T47D (cell line): ENCODE data around the gene IPO13.

Experiments
- DNase-seq, 2 experiments: peaks; one replicate each; pipeline versions ENCODE4 v3.0.0 to v3.0.0-alpha.2; 2011 to 2012; ENCODE audit warnings: low read depth in 1 of 2, low spot score in 1 of 2
- JUND ChIP-seq: IDR thresholded peaks from 2 replicates; pipeline ENCODE4 v1.6.1; 2012; ENCODE audit warnings: low read depth
- in situ Hi-C: cut with HindIII; loops from 2 replicates; pipeline ENCODE4 v1.10.0; 2016; ENCODE audit warnings: low sequenced_read_pairs, low pct_unique_long_range_greater_than_20kb

IPO13 gene

GRCh38 chr1:43947061-43947873 lies 517 bp downstream of the IPO13 start:
- TF ChIP-seq JUND = no peak
- in situ Hi-C loops = no loop called here
- no peak for DNase-seq

DNA sequence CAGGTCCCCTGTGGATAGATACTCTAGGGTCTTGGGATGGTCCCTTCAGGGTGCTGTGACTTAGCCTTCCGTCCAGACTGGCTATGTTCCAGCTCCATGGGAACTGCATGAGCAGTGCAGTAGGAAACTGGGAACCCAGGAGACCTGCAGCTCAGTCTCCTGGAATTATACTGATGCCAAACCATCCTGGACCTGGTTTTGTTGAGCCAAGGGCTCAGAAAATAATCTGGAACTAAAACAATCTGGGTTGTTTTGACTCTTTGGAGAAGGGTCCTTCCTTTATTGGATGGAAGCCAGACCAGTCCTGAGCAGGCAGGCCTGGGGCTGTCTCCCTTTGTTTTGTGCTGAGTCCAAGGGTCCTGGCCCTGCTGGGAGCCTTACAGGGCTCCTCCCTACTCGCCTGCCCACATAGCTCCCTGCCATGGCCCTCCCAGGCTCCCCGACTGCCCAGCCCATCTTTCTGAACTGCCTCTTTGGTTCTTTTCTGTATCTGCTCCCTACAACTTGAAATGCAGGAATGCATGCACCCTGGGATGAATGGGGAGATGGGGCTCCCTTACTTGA lies 1.2 kb downstream of the IPO13 start:
- TF ChIP-seq JUND = no peak
- no peak for DNase-seq

DNA sequence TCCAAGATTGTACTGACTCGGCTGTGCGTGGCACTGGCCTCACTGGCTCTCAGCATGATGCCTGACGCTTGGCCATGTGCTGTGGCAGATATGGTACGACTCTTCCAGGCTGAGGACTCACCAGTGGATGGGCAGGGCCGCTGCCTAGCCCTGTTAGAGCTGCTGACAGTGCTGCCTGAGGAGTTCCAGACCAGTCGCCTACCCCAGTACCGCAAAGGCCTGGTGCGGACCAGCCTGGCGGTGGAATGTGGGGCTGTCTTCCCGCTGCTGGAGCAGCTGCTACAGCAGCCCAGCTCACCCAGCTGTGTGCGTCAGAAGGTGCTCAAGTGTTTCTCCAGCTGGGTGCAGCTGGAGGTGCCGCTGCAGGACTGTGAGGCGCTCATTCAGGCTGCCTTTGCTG lies 2.9 kb downstream of the IPO13 start:
- in situ Hi-C loops = no loop called here
- TF ChIP-seq JUND = no peak

More for the DNA sequence above, 1.2 kb downstream of the IPO13 start:
- in situ Hi-C loops = no loop called here

GRCh38 chr1:43951021-43951985 lies 4.6 kb downstream of the IPO13 start:
- in situ Hi-C loops = no loop called here
- no peak for DNase-seq
- no peak for TF ChIP-seq JUND

More for the DNA sequence above, 2.9 kb downstream of the IPO13 start:
- no peak for DNase-seq

- in situ Hi-C loops = no loop called here
- DNase-seq = no peak
- TF ChIP-seq JUND = no peak
Measured at GRCh38 chr1:43952731-43953346, 6.1 kb downstream of the IPO13 start.

GRCh38 chr1:43953361-43953760 lies 6.6 kb downstream of the IPO13 start:
- TF ChIP-seq JUND = no peak
- no peak for DNase-seq
- in situ Hi-C loops = no loop called here

DNA sequence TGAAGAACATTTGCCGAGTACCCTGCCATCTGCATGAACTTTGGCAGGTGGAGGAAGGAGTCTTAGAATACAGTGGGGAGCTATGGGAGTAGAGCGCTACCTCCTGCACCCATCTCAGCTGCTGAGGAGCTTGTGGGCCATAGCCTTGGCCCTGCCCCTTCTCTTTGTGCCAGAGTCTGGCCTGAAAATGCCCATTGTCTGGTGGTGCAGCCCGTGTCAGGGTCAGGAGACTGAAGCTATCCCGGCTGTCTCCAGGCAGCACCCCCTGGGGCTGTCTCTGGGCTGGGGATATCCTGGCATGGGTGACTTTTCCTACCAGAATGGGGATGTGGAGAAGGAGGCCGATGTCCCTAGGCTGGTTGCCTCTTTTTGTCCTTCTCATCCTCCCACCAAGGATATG lies 7.3 kb downstream of the IPO13 start:
- in situ Hi-C loops = no loop called here
- no peak for TF ChIP-seq JUND

GRCh38 chr1:43956234-43956633 lies 9.5 kb downstream of the IPO13 start:
- in situ Hi-C loops = no loop called here
- no peak for TF ChIP-seq JUND
- DNase-seq = no peak

More for the DNA sequence above, 7.3 kb downstream of the IPO13 start:
- no peak for DNase-seq

- in situ Hi-C loops = no loop called here
- TF ChIP-seq JUND = no peak
- DNase-seq = no peak
Measured at GRCh38 chr1:43957407-43958040, 10.8 kb downstream of the IPO13 start.

- DNase-seq = no peak
- in situ Hi-C loops = no loop called here
- no peak for TF ChIP-seq JUND
Measured at GRCh38 chr1:43958351-43959255, 11.9 kb downstream of the IPO13 start.

DNA sequence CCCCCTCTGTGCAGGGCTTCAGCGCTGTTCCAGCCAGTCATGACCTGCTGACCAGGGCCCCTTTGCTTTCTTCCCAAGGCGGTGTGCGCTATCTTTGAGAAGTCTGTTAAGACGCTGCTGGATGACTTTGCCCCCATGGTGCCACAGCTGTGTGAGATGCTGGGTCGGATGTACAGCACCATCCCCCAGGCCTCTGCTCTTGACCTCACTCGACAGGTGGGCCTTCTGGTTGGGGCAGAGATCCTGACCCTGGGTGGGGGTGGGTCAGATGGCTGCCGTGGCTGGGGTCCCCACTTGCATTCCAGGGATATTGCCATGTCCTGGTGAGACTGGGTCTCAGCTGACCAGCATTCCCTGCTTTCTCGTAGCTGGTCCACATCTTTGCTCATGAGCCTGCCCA lies 14.0 kb downstream of the IPO13 start:
- TF ChIP-seq JUND = no peak
- DNase-seq = no peak
- in situ Hi-C loops = no loop called here
